ENCODE measurements around the gene AFDN.

Gene AFDN

DNA sequence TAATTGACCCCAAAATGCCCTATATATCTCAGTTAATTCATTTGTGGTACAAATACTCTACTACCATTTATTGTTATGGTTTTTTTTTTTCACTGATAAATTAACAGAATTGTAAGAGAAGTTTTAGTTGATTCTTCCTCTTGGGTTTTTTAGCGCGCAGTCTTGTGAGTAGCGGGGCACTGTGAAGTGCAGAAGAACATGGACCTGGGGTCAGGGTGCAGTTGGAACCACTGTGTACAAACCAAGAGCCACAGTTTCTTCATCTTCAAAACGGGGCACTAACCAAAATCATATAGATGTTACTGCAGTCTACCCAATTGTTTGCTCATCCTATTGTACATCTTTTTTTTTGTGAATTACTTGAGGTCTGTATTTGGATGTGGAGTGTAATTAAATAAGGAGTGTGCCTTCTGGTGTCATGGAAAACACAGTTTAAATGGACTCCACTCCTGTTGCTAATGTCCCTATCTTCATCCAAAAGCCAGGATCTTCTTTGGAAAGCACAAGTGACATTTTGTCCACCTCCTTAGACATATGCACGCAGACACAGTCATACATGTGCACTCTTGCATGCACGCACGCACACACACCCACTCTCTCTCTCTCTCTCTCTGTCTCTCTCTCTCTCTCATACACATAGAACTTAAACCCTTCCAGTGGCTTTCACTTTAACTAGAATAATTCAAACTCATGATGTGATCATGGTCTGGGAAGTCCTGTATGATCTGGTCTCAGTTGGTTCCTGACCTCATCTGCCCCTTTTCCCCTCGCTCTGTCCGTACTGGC lies 51.5 kb downstream of the AFDN start:
- no peak for DNase-seq

- DNase-seq, result no peak
These were observed 52.9 kb downstream of the AFDN start for GRCh38 chr6:167879612-167880011.

DNA sequence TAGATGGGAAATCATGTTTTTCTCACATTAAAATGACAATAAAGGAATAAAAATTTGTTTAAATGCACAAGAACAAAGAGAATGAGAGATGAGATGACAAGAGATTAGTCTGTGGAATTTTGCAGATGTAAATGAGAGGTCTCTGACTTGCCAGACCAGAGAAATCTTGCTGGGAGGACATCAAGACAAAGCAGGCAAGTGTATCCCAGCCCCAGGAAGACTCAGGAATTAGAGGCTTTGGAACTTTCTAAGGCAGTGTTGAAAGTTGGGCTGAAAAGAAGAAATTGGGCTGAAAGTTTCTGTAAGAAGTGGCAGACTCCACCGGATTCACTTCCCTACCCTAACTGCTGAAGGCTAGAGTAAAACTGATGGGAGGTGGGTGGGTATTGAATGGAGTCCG lies 54.6 kb downstream of the AFDN start:
- no peak for DNase-seq

DNA sequence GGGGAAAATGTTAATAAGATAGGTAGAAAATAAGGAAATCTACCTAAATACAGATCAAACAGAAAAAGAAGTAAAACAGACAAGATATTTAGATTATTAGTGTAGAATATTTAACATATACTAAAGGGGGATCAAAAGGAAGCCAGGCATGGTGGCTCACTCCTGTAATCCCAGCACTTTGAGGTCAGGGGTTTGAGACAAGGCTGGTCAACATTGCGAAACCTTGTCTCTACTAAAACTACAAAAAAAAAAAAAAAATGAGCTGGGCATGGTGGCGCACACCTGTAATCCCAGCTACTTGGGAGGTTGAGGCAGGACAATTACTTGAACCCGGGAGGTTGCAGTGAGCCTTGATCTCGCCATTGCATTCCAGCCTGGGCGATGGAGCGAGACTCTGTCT lies 55.5 kb downstream of the AFDN start:
- DNase-seq, result no peak

DNA sequence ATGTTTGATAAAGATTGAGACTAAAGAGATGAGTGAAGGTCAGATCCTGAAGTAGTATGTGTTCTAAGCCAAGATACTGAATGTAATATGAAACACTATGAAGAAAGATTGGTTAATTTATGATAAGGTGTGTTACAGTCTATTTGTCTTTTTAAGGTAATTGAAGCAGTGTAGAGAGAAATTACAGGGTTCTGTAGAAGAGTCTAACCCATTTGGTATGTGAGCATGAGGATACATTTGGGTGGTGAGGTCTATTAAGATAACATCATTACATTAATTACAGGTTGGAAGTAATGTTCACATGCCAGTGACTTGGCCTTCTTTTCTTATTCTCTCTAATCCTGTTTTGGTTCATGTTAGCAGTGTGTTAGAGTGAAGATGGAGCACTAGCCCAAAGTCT lies 61.4 kb downstream of the AFDN start:
- peak in 2 of 3 experiments; percentile 15 to 56 for DNase-seq

- peak in 1 of 3 experiments; percentile 35 for DNase-seq
These were observed 66.4 kb downstream of the AFDN start for GRCh38 chr6:167892835-167893815.

DNA sequence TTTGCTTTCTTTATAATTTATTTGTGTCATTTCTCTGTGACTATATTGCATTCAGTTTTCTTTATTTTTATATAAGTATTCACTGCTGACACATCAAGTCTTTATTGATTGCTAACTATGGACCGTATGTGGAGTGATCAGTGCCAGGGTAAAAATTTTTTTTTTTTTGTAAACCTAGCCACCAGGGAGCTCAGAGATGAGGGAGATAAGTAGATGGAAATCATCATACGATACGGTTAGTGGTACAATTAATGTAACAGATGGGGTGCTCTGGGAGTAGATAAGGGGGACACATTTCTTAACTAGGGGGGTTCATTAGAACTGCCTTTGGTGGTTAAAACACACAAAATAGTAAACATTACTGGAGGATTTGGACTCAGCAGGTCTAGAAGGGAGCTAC lies 68.3 kb downstream of the AFDN start:
- no peak for DNase-seq

DNA sequence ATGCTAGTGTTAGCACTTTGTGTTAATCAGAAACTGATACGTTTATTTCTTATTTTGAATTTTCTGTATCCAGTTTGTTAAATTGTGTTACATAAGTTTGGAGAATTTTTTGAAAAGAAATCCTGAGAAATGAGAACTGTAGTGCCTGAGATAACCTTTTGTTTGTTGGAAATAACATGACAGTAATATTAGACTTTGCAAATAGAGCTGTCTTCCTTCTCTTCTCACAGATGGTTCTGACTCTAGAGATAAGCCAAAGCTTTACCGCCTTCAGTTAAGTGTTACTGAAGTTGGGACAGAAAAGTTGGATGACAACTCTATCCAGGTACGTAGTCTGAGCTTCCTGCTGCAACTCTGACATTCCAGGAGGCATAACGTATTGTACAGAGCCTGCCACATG lies 69.9 kb downstream of the AFDN start:
- no peak for DNase-seq

DNA sequence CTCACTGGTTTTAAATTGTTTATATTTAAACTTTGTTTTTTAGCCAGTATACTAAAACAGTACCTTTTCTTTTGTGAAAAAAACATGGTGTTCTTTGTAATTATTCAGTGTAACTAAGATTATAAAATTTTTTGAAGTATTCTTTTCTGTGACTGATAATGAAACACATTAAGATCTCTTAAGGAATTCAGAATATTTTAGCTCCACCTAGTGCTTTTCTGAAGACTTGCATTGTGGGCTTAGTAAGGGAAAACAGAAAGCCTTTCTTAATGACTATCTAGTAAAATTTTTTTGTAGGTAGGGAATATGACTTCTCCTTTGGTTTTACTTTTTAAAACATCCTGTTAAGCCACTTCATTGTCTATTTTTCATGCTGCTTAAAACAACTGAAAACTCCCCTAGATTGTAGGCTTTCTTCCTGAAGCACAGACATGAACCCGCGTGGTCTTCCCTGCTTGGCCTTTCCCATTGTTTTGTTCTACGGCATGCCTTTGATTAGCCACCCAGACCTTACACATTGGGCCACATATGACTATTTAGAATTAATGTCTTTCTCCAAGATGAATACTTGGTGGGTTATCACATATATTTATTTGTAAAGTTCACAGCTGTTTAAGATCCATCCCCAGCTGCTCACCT lies 72.1 kb downstream of the AFDN start:
- DNase-seq, result peak in 2 of 3 experiments; percentile 22 to 62

- DNase-seq, result no peak
These were observed 78.1 kb downstream of the AFDN start for GRCh38 chr6:167904791-167905190.

- DNase-seq, result peak in 1 of 3 experiments; percentile 8
These were observed 80.2 kb downstream of the AFDN start for GRCh38 chr6:167906899-167907298.

- peak; percentile 17 to 73 (median 44) for DNase-seq
These were observed 81.3 kb downstream of the AFDN start for GRCh38 chr6:167907837-167908681.

DNA sequence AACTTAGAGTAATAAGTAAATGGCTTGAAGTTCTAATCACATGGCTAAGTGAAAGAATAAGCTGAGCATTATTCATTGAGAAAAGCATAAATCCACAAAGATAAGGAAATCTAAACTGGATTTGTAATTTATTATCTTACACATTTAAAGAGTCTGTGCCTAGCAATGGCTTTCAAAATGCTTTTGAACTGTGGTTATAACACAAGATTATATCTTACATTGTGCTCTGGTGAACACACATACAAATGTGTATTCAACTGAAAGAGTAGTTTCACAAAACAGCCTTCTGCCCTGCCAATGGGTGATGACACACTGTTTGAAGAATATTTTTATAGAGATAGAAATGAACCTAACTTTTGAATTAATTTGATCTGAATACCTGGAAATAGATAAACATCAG lies 83.3 kb downstream of the AFDN start:
- DNase-seq, result no peak

- no peak for DNase-seq
These were observed 83.9 kb downstream of the AFDN start for GRCh38 chr6:167910652-167911051.

DNA sequence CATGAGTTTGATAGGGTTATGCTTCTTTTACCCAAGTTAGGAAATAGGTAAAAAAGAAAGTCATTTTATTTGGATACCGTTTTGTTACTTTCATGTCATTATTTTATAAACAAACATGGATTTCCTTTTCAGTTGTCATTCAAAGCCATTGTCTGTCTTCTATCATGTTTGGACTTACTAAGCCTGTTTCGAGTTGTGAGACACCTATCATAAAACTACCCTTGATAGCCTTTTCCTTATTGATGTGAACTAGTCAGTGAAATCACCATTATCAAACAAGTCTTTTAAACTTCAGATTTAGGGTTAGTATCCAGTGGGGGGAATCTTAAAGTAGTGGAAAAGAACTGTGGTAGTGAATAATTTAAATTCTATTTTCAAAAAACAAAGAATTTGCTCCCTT lies 85.8 kb downstream of the AFDN start:
- DNase-seq, result no peak

DNA sequence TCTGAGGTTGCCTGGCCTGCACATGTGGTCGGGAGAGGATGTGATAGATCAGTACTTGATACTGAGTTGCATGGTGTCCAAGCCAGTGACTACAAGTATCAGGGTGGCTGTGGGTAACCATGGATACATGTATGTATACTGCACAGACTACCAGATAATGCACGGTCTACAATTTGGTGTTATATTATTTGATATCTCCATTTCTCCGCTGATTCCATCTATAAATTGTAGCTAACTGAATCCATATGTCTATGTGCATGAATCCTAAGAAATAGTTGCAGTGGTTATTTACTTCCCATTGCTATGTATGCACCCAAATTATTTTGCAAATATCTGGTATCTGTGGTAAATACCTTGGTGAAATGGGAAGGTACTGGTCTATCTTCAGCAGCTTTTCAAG lies 87.0 kb downstream of the AFDN start:
- DNase-seq, result no peak

GRCh38 chr6:167915139-167915538 lies 88.4 kb downstream of the AFDN start:
- DNase-seq, result no peak

GRCh38 chr6:167917551-167918154 lies 90.9 kb downstream of the AFDN start:
- DNase-seq, result no peak

DNA sequence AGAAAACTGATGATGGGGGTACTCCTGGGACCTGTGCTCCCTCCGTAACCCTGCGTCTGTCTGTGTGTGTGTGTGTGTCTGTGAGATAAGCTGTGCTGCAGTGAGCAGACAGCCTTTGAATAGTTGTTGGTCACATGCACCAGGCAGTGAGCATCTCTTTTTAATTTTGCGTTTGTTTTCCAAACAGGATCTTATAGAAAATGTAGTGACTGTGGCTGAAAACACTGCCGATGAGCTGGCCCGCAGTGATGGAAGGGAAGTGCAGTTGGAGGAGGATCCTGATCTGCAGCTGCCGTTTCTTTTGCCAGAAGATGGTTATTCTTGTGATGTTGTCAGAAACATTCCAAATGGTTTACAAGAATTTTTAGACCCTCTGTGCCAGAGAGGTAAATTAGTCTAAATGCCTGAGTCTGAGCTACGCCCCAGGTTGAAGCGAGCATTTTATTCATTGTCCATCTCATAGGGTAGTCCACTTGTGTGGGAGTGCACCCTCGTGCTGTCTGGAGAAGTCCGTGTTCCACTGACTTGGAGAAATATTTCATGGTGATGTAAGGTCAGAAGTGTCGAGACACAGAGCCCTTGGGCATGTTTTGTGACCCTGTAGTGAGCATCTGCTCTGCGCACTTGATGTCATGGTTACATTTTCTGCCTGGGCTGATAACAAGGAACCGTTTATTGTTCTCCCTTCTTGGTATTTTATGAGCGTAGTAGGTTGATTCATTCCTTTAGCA lies 92.0 kb downstream of the AFDN start:
- no peak for DNase-seq

GRCh38 chr6:167919349-167919748 lies 92.6 kb downstream of the AFDN start:
- DNase-seq, result no peak

- DNase-seq, result no peak
These were observed 93.5 kb downstream of the AFDN start for GRCh38 chr6:167920165-167920564.

All from NCI-H1417 (cell line).